ENCODE data around the gene GBGT1. TPM values are rescaled to one million over a fixed set of nuclear protein-coding genes. Genes with fewer than 3 reads are reported as not detected.

Gene GBGT1
- total and polyA plus RNA-seq, 7 donors: 1.6 to 4.4 (median 2.9) TPM

GRCh38 chr9:133167769-133168168 lies 4.1 kb upstream of the GBGT1 start:
- no peak for ATAC-seq
- Histone ChIP-seq H3K27me3 (ENCODE audit: insufficient read depth in 3 of 3, low read length in 2 of 3) (peaks cover 0 to 42% (median 12%) of the 10 kb centered on the region in 3 donors), H3K4me3 (no peak overlapping the region), H3K36me3 (ENCODE audit: insufficient read depth in 1 of 2, low read depth in 1 of 2) (no peaks in the 10 kb centered on the region), H3K9me3 (no peaks in the 10 kb centered on the region), H3K27ac (no peak overlapping the region), H3K4me1 (peaks cover 13% of the 10 kb centered on the region)
- TF ChIP-seq CTCF (IDR thresholded peaks at IDR 0.05): no peak
- WGBS, 3 donors: 85 to 89% (median 87%) methylated on average over 3 of the region's 3 CpGs
- DNase-seq: no peak
- intact Hi-C loops (cut with DNase I): no loop called here

GRCh38 chr9:133167096-133167730 lies 3.5 kb upstream of the GBGT1 start:
- Histone ChIP-seq H3K27me3 (ENCODE audit: insufficient read depth in 3 of 3, low read length in 2 of 3) (peaks cover 0 to 46% (median 12%) of the 10 kb centered on the region in 3 donors), H3K9me3 (no peaks in the 10 kb centered on the region), H3K36me3 (ENCODE audit: insufficient read depth in 1 of 2, low read depth in 1 of 2) (no peaks in the 10 kb centered on the region), H3K4me1 (peaks cover 15% of the 10 kb centered on the region), H3K4me3 (no peak overlapping the region), H3K27ac (no peak overlapping the region)
- TF ChIP-seq CTCF (IDR thresholded peaks at IDR 0.05): no peak
- peak in 1 of 2 donors; percentile 7 for DNase-seq
- intact Hi-C loops (cut with DNase I): no loop called here
- no peak for ATAC-seq
- 68 to 80% (median 78%) methylated on average over 3 of the region's 3 CpGs for WGBS, 3 donors

- no peak overlapping the region for H3K27ac ChIP-seq
- TF ChIP-seq CTCF (IDR thresholded peaks at IDR 0.05): no peak
- WGBS, 3 donors: 71 to 81% (median 79%) methylated on average over 17 of the region's 17 CpGs
- no peak overlapping the region for H3K4me3 ChIP-seq
- H3K9me3 ChIP-seq: no peaks in the 10 kb centered on the region
- intact Hi-C loops (cut with DNase I): no loop called here
- peaks cover 0 to 43% (median 12%) of the 10 kb centered on the region in 3 donors for H3K27me3 ChIP-seq (ENCODE audit: insufficient read depth in 3 of 3, low read length in 2 of 3)
- DNase-seq (peak in 1 of 2 donors; percentile 54), ATAC-seq (no peak)
- no peaks in the 10 kb centered on the region for H3K36me3 ChIP-seq (ENCODE audit: insufficient read depth in 1 of 2, low read depth in 1 of 2)
- H3K4me1 ChIP-seq: peaks cover 15% of the 10 kb centered on the region
Measured at GRCh38 chr9:133166392-133166791, 2.7 kb upstream of the GBGT1 start.

- 93 to 100% (median 98%) methylated on average over 2 of the region's 2 CpGs for WGBS, 3 donors
- TF ChIP-seq CTCF (IDR thresholded peaks at IDR 0.05): no peak
- ATAC-seq (no peak), DNase-seq (peak in 1 of 2 donors; percentile 8)
- H3K4me3 ChIP-seq: no peak overlapping the region
- peaks cover 0 to 1% of the 10 kb centered on the region in 2 donors for H3K36me3 ChIP-seq (ENCODE audit: insufficient read depth in 1 of 2, low read depth in 1 of 2)
- intact Hi-C loops (cut with DNase I): no loop called here
- H3K27ac ChIP-seq: no peak overlapping the region
- H3K9me3 ChIP-seq: no peaks in the 10 kb centered on the region
- H3K4me1 ChIP-seq: peaks cover 15% of the 10 kb centered on the region
- H3K27me3 ChIP-seq (ENCODE audit: insufficient read depth in 3 of 3, low read length in 2 of 3): peaks cover 0 to 42% (median 12%) of the 10 kb centered on the region in 3 donors
Measured at GRCh38 chr9:133165452-133165730, 1.7 kb upstream of the GBGT1 start.

GRCh38 chr9:133164191-133164590 lies 477 bp upstream of the GBGT1 start:
- H3K4me1 ChIP-seq: peaks cover 15% of the 10 kb centered on the region
- DNase-seq (no peak), ATAC-seq (no peak)
- WGBS, 3 donors: 68 to 70% (median 69%) methylated on average over 13 of the region's 13 CpGs
- no peaks in the 10 kb centered on the region for H3K9me3 ChIP-seq
- H3K27me3 ChIP-seq (ENCODE audit: insufficient read depth in 3 of 3, low read length in 2 of 3): peaks cover 0 to 44% (median 12%) of the 10 kb centered on the region in 3 donors
- intact Hi-C loops (cut with DNase I): no loop called here
- H3K4me3 ChIP-seq: peak overlapping the region; percentile 71
- no peak overlapping the region for H3K27ac ChIP-seq
- no peak for TF ChIP-seq CTCF (IDR thresholded peaks at IDR 0.05)
- peaks cover 0 to 3% of the 10 kb centered on the region in 2 donors for H3K36me3 ChIP-seq (ENCODE audit: insufficient read depth in 1 of 2, low read depth in 1 of 2)

Measured in psoas muscle (tissue), 8 donors.